Prostate gland (tissue), 2 donors: ENCODE measurements around the gene PSMG4.

ENCODE experiments used
- CTCF ChIP-seq, 4 experiments: fragments of 200-600 bp in 2 of 4; fragments of 450-650 bp in 2 of 4; sonication (generic) in 2 of 4; IDR thresholded peaks; 1 replicate in 3 of 4; 2 replicates in 1 of 4; pipeline ENCODE4 v1.5.1; 2016 to 2019; ENCODE audit warnings: antibody characterized with exemption in 4 of 4, mild to moderate bottlenecking in 2 of 4, moderate library complexity in 2 of 4
- POLR2A ChIP-seq: fragments of 450-650 bp; IDR thresholded peaks from one replicate; pipeline ENCODE4 v1.6.1; 2016; ENCODE audit warnings: antibody characterized with exemption, mild to moderate bottlenecking
- POLR2AphosphoS5 ChIP-seq: sonication (generic); formaldehyde crosslinking; IDR thresholded peaks from one replicate; pipeline ENCODE4 v1.6.1; 2017; ENCODE audit warnings: antibody characterized with exemption

- TF ChIP-seq POLR2A: no peak
- no peak for TF ChIP-seq CTCF (IDR thresholded peaks at IDR 0.05)
- no peak for TF ChIP-seq POLR2AphosphoS5
These were observed 50.8 kb downstream of the PSMG4 start for GRCh38 chr6:3309391-3310050.
